OCI-LY7 (cell line): ENCODE data around the gene KTN1. TPM values are rescaled to one million over a fixed set of nuclear protein-coding genes. Genes with fewer than 3 reads are reported as not detected.

Experiments used
- BruUV-seq: library from RNA; stranded (reverse); fragments of 400-500 nt; replicated peaks from 2 replicates; lab custom pipeline; 2021; lab: Mats Ljungman, UMichigan
- CTCF ChIA-PET: fragments of 300-600 bp; sonication (Branson Sonifier 250); formaldehyde crosslinking; loops from one replicate; lab custom pipeline; 2022; ENCODE audit warnings: antibody characterized with exemption; ENCODE audit not compliant: unreplicated experiment; lab: Charles Lee
- POLR2A ChIA-PET: fragments of 300-600 bp; sonication (Branson Sonifier 250); formaldehyde crosslinking; loops from one replicate; lab custom pipeline; 2022; ENCODE audit warnings: antibody characterized with exemption; lab: Charles Lee
- DNase-seq: peaks from one replicate; pipeline ENCODE4 v3.0.0-alpha.2; 2015; ENCODE audit warnings: low spot score
- H2AFZ ChIP-seq: fragments of 200-600 bp; sonication (generic), shearing (Covaris generic); 2 replicates; pipeline ENCODE4 v1.6.1; 2014; ENCODE audit warnings: mild to moderate bottlenecking, antibody characterized with exemption, low read length, moderate library complexity
- H3K27ac ChIP-seq: fragments of 200-600 bp; sonication (generic); 2 replicates; pipeline ENCODE4 v1.5.1; 2014; ENCODE audit warnings: mixed run types, low read depth, mild to moderate bottlenecking, moderate library complexity, low read length, inconsistent platforms; ENCODE audit not compliant: poor library complexity, severe bottlenecking
- H3K36me3 ChIP-seq: fragments of 200-600 bp; sonication (generic); 2 replicates; pipeline ENCODE4 v1.6.1; 2014; ENCODE audit warnings: mild to moderate bottlenecking, antibody characterized with exemption, low read length, moderate library complexity, mixed read lengths; ENCODE audit not compliant: insufficient read depth
- H3K4me1 ChIP-seq: fragments of 200-600 bp; sonication (generic); 2 replicates; pipeline ENCODE4 v1.5.1; 2014; ENCODE audit warnings: mild to moderate bottlenecking, low read length; ENCODE audit not compliant: insufficient read depth, poor library complexity, severe bottlenecking
- H3K4me2 ChIP-seq: fragments of 200-600 bp; sonication (generic); 2 replicates; pipeline ENCODE4 v1.6.1; 2014; ENCODE audit warnings: mild to moderate bottlenecking, low read length
- H3K4me3 ChIP-seq: fragments of 200-600 bp; sonication (generic); 2 replicates; pipeline ENCODE4 v1.5.1; 2014; ENCODE audit warnings: mild to moderate bottlenecking, low read depth, low read length; ENCODE audit not compliant: poor library complexity, severe bottlenecking
- H3K79me2 ChIP-seq: fragments of 200-600 bp; sonication (generic); 2 replicates; pipeline ENCODE4 v1.6.1; 2016; ENCODE audit warnings: low read depth, mild to moderate bottlenecking, low read length, moderate library complexity, mixed read lengths; ENCODE audit not compliant: insufficient read depth
- H3K9me2 ChIP-seq: fragments of 200-600 bp; sonication (generic); 2 replicates; pipeline ENCODE4 v1.6.1; 2016; ENCODE audit warnings: mild to moderate bottlenecking, low read length, mixed read lengths; ENCODE audit not compliant: insufficient read depth
- H3K9me3 ChIP-seq: fragments of 200-600 bp; sonication (generic); 2 replicates; pipeline ENCODE4 v1.6.1; 2014; ENCODE audit warnings: mild to moderate bottlenecking, mixed run types, low read length, mixed read lengths
- H4K20me1 ChIP-seq: fragments of 200-600 bp; sonication (generic); 2 replicates; pipeline ENCODE4 v1.6.1; 2014; ENCODE audit warnings: mild to moderate bottlenecking, antibody characterized with exemption, low read length, moderate library complexity, mixed read lengths; ENCODE audit not compliant: insufficient read depth
- EZH2phosphoT487 ChIP-seq: fragments of 200-600 bp; sonication (generic); IDR thresholded peaks from 2 replicates; pipeline ENCODE4 v1.6.1; 2018; ENCODE audit warnings: low read depth, borderline replicate concordance, mild to moderate bottlenecking, mixed run types, antibody characterized with exemption, low read length, moderate library complexity, mixed read lengths
- intact Hi-C: fragments of 100-400 bp; cut with micrococcal nuclease; formaldehyde crosslinking; loops from one replicate; pipeline ENCODE4 v1.10.0; 2022; ENCODE audit not compliant: unreplicated experiment
- total RNA-seq, 2 experiments: library from RNA; depleted of rRNA in 1 of 2; stranded (reverse); fragments of >200 nt in 1 of 2; shearing (Covaris generic) in 1 of 2; gene quantifications; 2 replicates each; pipeline ENCODE4 v1.2.3, GENCODE V29; 2014 to 2022
- TF ChIP-seq, protein P1 (sequence below): fragments of 200-600 bp; sonication (generic); conservative IDR thresholded peaks from 2 replicates; pipeline ENCODE4 v1.5.1; 2014; ENCODE audit warnings: mild to moderate bottlenecking, antibody characterized with exemption, low read length, moderate library complexity, mixed read lengths

KTN1 gene
- total RNA-seq, 2 experiments from 2014 or later, result 60.6 to 124 TPM

DNA sequence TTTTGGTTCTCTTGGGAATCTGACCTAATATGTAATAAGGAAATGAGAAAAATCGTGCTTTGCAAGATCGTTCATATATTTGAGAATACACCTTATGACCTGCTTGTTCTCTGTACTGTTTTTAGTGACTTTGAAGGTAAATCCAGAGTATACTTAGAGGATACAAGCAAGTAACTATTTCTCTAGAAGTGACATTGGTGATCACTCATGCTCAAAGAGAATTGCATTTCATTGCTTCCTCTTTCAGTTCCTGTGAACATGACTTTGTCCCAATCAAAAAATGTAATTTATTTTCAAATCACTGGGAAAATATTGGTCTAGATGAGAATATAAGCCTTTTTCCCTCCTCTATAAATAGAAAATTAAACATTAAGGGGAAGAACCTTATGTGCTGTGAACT, 2.7 kb downstream of the KTN1 start:
- Histone ChIP-seq H3K79me2 (peaks cover 73% of the 10 kb centered on the region), H3K4me3 (peak overlapping the region; percentile 94), H3K27ac (peak overlapping the region; percentile 60), H3K4me1 (peaks cover 46% of the 10 kb centered on the region), H3K9me3 (no peaks in the 10 kb centered on the region), H4K20me1 (peaks cover 58% of the 10 kb centered on the region), H2AFZ (no peak overlapping the region), H3K4me2 (peak overlapping the region; percentile 92), H3K36me3 (0 out of 2 replicates have a peak, but pooled peaks cover 3% of the 10 kb centered on the region), H3K9me2 (no peaks in the 10 kb centered on the region)
- ChIA-PET CTCF (no interaction called here), POLR2A (no interaction called here)
- BruUV-seq, result no TSS peak
- DNase-seq, result peak; percentile 70
- intact Hi-C loops, result loop anchor here (5.0 to 10.0 kb wide), 4 partner anchors 55 to 1810 kb away; partner anchors contain the start of genes FBXO34 and NAA30
- TF ChIP-seq, protein P1, sequence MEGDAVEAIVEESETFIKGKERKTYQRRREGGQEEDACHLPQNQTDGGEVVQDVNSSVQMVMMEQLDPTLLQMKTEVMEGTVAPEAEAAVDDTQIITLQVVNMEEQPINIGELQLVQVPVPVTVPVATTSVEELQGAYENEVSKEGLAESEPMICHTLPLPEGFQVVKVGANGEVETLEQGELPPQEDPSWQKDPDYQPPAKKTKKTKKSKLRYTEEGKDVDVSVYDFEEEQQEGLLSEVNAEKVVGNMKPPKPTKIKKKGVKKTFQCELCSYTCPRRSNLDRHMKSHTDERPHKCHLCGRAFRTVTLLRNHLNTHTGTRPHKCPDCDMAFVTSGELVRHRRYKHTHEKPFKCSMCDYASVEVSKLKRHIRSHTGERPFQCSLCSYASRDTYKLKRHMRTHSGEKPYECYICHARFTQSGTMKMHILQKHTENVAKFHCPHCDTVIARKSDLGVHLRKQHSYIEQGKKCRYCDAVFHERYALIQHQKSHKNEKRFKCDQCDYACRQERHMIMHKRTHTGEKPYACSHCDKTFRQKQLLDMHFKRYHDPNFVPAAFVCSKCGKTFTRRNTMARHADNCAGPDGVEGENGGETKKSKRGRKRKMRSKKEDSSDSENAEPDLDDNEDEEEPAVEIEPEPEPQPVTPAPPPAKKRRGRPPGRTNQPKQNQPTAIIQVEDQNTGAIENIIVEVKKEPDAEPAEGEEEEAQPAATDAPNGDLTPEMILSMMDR, result no peak
- no peak for TF ChIP-seq EZH2phosphoT487

DNA sequence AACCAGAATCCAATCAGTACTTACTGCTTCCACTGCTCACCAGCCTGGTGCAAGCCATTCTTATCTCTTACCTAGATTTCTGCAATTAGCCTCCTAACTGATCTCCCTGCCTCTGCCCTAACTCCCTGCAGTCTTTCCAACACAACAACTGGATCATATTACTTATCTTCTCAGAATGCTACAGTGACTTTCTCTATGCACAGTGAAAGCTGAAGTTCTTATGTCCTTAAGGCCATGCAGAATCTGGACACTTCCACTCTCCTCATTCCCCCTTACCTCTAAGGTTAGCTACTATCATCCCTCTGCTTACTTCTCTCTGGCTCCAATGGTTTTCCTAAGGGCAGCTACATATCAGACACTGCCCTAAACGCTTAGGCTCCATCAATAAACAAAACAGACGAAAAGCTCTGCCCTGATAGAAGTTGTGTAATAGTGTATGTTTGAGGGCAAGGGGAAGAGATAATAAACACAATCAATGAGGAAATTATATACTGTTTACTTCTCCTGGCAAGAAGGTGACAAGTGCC, 4.0 kb downstream of the KTN1 start:
- ChIA-PET CTCF (no interaction called here), POLR2A (interaction anchor here (1.0 kb wide), 1 partner anchor 10 kb away, joined by 3 read pairs; no protein-coding TSS in a partner anchor)
- peaks cover 63% of the 10 kb centered on the region for H4K20me1 ChIP-seq
- H3K36me3 ChIP-seq, result 0 out of 2 replicates have a peak, but pooled peaks cover 3% of the 10 kb centered on the region
- TF ChIP-seq EZH2phosphoT487, result no peak
- TF ChIP-seq, protein P1, result no peak
- H3K4me1 ChIP-seq, result peaks cover 42% of the 10 kb centered on the region
- H3K9me2 ChIP-seq, result no peaks in the 10 kb centered on the region
- BruUV-seq, result no TSS peak
- H3K4me2 ChIP-seq, result peak overlapping the region; percentile 92
- H3K4me3 ChIP-seq, result no peak overlapping the region
- intact Hi-C loops, result loop anchor here (5.0 to 10.0 kb wide), 4 partner anchors 53 to 1808 kb away; partner anchors contain the start of genes FBXO34 and NAA30
- H3K27ac ChIP-seq, result no peak overlapping the region
- no peak overlapping the region for H2AFZ ChIP-seq
- no peaks in the 10 kb centered on the region for H3K9me3 ChIP-seq
- DNase-seq, result no peak
- peaks cover 85% of the 10 kb centered on the region for H3K79me2 ChIP-seq

DNA sequence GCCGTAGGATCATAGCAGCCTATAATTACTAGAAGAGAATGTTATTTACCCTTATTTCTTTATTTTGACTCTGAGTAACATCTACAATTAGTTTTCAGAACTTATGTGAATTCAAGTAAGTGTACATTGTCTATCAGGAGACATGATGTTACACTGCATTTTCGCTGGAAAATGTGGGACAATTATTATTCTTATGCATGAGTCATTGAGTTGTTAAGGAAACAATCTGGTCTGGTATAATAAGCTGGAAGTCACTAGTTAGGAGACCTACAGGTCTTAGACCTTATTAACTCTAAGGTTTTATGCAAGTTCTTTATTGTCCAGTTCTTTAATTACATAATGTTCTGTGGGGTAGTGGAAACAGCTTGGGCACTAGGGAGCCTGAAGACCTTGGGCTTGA, 5.8 kb downstream of the KTN1 start:
- Histone ChIP-seq H3K9me2 (no peaks in the 10 kb centered on the region), H3K79me2 (peaks cover 96% of the 10 kb centered on the region), H3K4me2 (no peak overlapping the region), H4K20me1 (peaks cover 64% of the 10 kb centered on the region), H3K4me3 (no peak overlapping the region), H3K36me3 (0 out of 2 replicates have a peak, but pooled peaks cover 3% of the 10 kb centered on the region), H2AFZ (no peak overlapping the region), H3K9me3 (no peaks in the 10 kb centered on the region), H3K4me1 (peaks cover 42% of the 10 kb centered on the region), H3K27ac (no peak overlapping the region)
- no TSS peak for BruUV-seq
- intact Hi-C loops, result loop anchor here (10.0 kb wide), 1 partner anchor 481 kb away; no protein-coding TSS in a partner anchor
- no peak for TF ChIP-seq EZH2phosphoT487
- TF ChIP-seq, protein P1, result no peak
- DNase-seq, result no peak
- ChIA-PET CTCF (no interaction called here), POLR2A (interaction anchor here (0.6 to 1.1 kb wide), 2 partner anchors 9 to 13 kb away, joined by 3 to 9 read pairs; no protein-coding TSS in a partner anchor)
